H4 (cell line): ENCODE results near the gene LMAN1. TPM values are rescaled to one million over a fixed set of nuclear protein-coding genes. Genes with fewer than 3 reads are reported as not detected.

Source experiments
- DNase-seq: peaks from one replicate; pipeline ENCODE4 v3.0.0-alpha.2; 2015; ENCODE audit warnings: low spot score
- total RNA-seq: library from RNA; depleted of rRNA; stranded (reverse); fragments of >200 nt; shearing (Covaris generic); gene quantifications from 2 replicates; pipeline ENCODE4 v1.2.3, GENCODE V29; 2014

LMAN1 gene
- total RNA-seq, 1 experiment from 2014 or later = 169 TPM

DNA sequence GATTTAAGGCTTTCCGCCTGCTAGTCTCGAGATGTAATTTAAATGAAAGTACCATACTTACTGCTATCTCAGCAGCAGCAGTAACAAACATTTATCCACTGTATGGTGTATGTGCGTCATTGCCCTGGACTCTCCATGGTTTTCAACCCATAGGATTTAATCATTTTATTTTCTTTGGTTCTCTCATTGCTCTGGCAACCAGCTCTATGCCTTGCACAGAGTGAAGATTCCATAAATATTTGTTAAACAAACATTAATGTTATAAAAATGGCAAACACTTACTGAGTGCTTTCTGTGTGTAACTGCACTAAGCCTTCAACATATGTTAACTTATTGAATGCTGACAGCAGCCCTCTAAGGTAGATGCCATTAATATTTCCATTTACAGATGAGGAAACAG lies 1.3 kb upstream of the LMAN1 start:
- no peak for DNase-seq

DNA sequence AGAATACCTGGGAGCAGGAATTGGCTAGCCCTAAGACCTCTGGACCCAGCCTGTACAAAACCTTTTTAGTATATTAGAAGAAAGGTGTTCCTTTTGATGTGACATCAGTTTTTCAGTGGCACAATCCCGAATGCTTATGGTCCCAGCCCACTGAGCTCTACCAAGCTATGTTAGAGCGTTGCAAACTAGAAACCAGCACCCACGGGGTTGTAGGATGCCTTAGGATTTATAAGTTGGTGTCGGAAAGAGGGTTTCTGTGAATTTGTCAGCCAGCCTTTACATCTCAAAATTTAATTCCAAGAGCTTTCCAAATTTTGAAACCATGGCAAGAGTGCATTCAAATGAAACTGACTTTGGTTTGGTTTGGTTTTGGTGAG lies 499 bp upstream of the LMAN1 start:
- DNase-seq = no peak

DNA sequence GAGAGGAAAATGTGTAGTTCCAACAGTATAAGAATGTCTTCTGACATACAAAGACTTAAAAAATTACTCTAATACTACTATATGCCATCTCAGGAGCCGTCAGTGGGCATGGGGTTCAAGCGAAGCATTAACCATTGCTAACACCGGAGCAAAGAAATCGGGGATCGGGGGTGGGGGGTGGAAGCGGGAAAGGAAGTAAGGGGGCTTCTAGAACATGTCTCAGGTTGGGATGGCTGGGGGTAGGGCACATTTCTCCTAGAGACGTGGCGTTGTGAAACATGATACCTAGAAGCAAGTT lies 702 bp downstream of the LMAN1 start:
- no peak for DNase-seq

DNA sequence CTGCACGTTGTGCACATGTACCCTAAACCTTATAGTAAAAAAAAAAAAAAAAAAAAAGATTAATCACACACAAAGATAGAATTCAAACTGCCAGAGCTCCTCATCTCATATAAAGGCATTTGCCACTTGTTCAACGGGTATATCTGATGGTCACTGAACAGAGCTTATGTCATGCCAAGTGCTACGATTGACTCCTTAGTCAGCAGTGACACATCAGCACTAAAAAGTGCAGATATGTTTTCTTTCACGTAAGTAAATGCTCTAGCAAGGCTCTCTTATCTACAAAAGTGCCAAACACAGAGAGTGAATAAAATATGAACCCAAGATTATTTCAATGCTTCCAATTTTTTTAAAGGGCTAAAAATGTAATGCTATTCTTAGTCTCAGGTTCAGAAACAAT lies 1.1 kb downstream of the LMAN1 start:
- DNase-seq = peak; percentile 19

DNA sequence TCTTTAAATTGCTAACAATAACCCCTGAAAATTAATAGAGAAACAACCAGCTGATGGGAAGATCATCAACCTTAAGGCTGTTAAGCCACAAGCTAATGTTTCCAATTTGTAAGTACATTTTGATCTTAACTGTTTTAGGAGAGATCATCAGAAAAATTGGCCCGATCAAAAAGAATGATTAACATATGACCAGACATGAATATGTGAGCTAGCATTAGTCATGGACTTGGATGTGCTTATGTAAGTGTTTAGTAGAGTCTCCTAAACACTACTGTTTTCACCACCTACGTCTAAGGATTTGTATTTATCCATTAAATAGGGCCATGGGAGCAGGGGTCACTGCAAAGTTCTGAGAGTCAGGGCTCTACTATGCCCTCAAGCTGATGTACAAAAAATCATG lies 4.3 kb downstream of the LMAN1 start:
- no peak for DNase-seq

DNA sequence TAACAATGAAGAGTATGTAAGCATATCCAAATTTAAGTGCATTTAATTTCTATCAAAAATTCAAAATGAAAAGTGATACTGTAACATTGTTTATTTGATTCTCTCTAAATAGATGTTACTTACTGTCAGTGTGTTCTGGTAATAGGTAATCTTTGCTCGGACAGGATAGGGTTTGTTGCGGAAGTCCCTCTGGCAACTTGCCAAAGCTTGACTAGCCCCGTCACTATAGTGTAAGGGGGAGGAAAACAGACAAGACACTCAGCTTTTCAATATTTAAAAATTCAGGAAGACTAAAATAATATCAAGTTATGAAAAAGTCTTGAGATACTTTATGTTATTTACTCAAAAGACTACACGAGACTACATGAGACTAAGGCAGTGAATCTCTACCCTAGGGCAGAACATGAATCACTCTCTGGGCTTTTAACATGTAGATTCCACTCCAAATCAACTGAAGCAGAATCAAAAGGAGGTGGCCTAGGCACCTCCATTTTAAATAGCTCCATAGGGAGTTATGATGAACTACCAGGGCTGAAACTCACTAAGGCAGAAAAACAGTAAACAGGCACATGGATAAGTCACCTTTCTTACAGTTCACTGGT lies 5.9 kb downstream of the LMAN1 start:
- no peak for DNase-seq

DNA sequence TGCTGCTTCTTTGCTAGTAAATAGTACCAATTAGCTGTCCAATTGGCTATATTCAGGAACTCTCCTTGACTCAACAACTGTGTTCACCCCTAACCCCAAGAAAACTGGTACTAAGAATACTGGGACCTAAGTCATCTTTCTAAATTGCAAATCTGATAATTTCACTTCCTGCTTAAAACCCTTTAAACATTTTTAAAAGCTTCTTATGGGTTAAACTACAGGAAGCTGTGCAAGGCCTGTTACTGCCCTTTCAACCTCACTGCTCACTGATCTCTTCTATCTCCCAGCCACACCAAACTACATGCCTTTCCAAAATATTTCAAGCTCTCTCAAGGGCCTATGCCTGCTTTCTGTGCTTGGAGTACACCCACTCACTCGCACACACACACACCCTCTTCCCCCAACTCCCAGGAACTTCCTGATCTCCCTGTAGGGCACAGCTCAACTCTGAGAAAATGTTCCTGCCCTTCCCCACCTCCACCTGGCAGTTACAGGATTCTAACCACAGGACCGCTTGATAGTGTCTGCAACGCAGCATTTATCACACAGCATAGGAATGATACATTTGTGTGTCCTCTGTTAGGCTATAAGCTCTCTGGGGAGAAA lies 6.7 kb downstream of the LMAN1 start:
- DNase-seq = no peak

DNA sequence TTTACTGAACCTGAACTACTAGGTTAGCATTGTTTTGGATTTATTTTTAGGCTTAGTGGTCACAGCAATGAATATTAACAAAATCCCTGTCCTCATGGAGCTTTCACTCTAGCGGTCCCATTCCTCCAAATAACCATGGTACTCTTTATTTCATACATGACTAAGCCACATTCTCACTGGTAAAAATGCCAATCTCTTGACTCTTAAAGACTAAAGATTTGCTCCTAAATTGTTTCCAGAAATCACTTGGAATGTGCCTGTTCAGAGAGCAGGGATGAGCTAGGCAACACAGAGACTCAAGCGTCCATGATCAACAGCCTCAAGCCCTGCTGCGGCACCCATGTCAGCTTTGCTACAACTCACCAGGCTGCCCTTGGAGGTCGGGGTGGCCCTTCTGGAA lies 13.5 kb downstream of the LMAN1 start:
- DNase-seq = no peak

DNA sequence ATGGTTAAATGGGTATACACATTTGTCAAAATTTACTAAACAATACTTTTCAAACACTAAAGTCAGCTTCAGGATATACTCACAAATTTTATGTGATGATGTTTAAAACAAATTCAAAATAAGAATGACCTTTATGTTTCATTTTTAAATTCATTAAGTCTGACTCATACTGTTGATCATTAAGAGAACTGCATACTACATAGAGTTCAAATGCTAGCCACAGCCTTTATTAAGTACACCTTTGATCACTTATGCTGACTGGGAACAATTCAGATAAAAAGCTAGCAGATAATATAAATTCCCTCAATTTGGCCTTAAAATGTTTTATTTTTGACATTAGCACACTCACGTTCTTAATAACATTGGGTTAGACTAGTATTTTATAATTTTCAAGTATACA lies 14.1 kb downstream of the LMAN1 start:
- DNase-seq = no peak

DNA sequence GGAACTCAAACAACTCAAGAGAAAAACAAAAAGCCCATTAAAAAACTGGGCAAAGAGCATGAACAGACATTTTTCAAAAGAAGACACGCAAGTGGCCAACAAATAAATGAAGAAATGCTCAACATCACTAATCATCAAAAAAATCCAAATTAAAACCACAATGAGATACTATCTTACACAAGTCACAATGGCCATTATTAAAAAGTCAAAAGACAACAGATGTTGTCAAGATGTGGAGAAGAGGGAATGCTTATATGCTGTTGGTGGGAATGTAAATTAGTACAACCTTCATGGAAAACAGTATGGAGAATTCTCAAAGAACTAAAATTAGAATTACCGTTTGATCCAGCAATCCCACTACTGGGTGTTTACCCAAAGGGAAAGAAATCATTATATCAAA lies 15.1 kb downstream of the LMAN1 start:
- DNase-seq = no peak

DNA sequence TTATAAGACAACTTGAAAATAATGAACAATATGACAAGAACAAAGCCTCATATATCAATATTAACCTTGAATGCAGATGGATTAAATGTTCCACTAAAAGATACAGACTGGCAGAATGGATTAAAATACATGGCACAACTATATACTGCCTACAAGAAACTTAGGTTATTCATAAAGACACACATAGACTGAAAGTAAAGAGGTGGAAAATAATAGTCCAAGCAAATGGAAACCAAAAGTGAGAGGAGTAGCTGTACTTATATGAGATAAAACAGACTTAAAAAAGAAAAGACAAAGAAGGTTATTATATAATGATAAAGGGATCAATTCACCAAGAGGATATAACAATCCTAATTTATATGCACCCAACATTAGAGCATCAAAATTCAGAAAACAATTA lies 18.2 kb downstream of the LMAN1 start:
- DNase-seq = no peak

DNA sequence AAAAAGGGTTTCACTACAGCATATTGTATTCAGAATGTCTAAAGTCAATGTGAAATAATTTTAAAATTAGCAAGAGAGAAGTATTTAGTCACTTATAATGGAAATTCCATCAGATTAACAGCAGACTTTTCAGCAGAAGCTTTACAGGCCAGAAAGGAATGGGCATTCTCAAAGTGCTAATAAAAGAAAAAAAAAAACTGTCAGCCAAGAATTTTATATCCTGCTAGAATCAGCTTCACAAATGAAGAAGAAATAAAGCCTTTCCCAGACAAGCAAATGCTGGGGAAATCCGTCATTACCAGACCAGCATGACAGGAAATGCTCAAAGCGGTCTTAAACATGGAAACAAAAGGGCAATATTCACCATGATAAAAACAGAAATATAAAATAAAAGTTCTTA lies 18.8 kb downstream of the LMAN1 start:
- DNase-seq = no peak

DNA sequence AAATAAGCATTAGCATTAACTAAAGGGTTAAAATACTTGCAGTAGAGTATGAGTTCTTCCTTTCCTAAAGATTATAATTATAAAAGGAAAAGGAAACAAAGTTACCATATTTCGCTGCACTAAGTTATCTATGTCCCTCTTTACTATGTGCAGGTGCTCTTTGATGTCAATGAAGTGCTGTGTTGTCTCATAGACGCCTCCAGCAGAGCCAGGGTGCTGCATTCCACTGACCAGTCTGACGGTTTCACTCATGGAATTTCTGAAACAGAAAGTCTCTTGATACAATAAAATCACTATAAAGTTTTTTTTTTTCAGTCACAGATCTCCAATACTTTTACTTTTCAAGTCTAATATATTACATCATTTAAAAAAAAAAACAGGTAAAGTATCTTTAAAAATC lies 26.1 kb downstream of the LMAN1 start:
- no peak for DNase-seq

DNA sequence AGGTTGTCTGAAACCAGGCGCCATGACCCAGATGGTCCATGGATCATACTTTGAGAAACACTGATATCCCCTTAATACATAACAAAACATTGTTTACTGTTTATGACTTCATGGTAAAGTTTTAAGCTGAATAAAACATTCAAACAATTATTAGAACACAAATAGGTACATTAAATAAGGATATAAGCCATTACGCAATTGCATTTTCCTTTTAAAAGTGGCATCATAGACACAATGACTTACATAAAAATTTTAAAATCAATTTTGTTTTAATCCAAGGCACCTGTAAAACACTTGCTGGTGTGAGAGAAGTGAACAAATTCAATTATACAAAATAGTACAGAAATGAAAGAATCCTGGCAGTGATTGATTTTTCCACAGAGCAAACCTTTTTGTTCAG lies 30.4 kb downstream of the LMAN1 start:
- DNase-seq = no peak

DNA sequence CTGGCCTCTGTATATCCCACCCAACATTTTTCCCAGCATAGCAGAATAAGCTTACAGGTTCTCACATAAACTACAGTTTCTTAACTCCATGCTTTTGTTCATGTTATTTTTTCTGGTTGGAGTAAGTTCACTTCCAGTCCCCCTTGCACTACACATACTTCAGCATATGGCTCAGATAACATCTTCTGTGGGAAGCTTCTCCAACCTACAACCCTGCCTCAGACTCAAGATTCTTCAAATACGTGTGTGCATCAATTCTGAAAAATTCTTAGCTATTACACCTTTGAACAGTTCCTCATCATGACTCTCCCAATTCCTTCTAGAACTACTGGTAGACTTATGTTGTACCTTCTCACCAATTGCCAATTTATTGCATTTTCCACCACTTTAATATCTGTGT lies 33.1 kb downstream of the LMAN1 start:
- no peak for DNase-seq

DNA sequence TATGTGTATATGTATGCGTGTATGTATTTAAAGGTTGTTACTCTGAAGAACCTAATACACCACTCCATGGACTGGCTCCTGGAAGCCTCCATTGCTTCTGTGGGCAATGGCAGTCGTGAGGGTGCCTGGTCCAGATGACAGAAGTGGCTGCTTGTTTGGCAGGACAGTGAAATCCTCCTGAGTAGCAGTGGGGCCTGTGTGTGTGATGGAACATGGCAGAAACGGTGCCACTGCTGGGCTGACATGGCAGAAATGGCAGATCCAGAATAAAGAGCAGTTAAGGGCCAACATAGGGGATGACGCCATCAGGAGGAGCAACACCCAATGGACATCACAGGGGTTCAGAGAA lies 34.5 kb downstream of the LMAN1 start:
- DNase-seq = no peak

DNA sequence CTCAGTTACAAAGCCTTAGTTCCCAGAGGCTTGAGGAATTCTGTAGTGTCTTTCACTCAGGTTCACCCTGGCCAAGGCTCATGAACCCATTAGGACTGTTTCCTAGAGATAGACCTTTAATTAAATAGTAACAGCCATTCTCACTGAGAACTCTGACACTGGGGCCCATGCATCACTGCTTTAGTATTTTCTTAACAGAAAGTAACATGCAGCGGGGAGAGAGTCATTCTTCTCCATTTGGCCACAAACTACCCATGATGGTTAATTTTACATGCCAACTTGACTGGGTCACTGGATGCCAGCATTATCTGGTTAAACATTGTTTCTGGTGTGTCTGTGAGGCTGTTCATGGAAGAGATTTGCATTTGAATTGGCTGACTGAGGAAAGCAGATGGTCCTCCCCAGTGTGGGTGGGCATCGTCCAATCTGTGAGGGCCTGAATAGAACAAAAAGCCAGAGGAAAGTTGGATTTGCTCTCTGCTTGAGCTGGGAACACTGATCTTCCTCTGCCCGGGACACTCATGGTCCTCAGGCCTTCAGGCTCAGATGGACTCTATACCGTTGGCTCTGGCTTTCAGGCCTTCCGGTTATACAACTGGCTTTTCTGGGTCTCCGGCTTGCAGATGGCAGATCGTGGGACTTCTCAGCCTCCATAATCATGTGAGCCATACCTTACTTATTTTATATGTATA lies 35.0 kb downstream of the LMAN1 start:
- DNase-seq = no peak

DNA sequence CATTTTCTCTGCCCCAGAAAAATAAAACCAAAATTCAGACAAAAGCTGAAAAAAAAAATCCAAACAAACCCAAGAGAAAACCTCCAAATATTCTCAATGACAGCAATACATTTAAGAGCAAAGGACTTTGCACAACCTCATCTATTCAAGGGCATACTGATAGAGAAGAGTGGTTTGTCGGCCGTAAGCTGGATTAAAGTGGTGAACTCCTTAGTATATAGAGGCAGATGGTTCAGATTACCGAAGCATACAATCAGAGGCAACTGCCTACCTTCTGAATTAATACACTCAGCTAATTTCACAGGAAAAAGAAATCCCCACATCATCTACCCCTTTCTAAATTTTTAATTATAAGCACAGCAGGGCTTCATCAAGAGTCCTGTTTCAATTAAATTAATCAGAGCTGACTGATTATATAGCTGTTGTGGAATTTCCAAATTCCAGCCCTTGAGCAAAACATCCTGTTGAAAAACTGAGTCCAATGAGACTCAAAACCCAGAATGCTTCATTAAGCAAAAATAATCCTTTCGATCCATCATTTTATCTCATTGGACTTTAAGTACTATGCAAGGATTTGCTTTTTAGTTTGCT lies 40.5 kb downstream of the LMAN1 start, which contains the start of gene CPLX4:
TSS of gene CPLX4 (minus strand) at position 190 of the 591 bp plus-strand sequence. CDS start at position 3, 187 bp downstream.
- DNase-seq = no peak

DNA sequence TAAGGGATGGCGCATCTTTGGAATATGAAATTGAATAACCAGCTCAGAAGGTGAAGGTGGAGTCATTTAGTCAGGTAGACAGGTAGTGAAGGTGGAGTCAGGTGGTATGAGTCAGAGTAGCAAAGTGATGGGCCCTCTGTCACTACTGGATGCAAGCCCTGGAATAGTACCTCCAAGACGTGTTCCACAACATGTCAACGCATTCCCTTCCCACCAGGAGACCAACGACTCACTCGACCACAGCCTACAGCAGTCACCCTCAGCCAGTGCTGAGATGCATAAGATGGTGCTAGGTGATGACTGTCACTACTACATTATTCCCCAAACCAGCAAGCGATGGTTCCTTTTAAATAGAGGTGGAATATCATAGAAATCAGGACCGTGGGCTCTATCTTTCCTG lies 47.4 kb downstream of the LMAN1 start:
- DNase-seq = no peak

DNA sequence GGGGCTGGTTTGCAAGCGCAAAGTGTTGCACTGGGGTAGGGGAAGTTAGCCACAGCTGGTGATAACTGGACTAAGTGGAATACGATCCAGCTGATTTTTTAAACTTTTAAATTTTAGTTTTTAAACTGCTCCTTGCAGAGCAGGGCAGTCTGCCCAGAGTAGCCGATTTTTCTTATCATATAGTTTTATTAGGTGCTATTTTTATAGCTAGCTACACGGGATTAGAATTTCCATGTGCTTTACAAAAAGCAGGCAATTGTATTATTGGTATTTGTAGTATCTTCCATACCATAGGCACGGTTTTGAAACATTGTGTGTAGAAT lies 50.2 kb downstream of the LMAN1 start:
- DNase-seq = no peak

DNA sequence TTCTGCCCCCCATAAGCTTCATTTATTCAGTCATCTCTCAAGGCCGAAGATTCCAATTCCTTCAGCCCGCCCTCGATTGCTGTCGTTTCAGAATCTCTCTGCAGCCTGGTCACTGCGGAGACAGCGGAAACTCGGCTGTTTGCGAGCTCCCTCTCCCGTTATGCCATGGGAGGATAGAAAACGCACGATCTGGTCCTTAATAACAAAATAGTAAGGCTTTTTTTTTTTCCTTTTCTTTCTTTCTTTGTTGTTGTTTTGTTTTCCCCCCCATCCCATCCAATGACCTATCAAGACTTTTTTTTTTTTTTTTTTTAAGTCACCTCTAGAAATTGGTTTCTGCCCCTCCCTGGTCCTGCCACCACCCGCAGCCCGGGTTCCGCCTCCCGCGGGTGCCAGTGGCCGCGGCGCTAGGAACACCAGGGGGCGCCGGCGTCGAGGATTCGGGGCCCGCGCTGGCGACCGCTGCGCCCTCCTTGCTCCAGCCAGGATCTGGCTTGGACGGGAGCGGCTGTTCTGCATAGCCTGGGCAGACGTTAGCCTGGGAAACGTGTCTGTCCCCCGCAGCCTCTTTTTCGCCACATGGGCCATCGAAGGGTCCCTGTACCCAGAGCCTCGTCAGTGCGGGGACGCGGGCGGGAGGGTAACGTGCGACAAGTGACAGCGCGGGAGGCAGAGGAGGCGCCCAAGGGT lies 50.7 kb downstream of the LMAN1 start:
- peak; percentile 47 for DNase-seq

DNA sequence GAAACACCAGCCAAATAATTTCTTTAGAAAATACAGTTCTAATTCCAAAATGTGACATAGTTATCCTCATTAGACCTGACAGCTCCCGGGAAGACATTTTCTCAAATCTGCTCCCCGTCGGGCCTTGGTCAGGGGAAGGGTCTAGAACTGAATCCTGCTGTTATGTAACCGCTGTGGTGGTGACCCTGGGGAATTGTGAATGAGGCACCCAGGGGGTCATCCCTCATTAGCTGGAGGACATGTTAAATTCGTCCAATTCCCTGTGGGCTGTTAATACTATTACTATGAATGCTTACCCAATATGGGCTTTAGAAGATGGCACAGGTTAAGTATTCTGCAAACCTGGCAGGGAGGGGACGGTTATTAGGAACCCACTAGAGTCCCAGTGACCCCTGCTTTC lies 52.4 kb downstream of the LMAN1 start:
- DNase-seq = no peak

DNA sequence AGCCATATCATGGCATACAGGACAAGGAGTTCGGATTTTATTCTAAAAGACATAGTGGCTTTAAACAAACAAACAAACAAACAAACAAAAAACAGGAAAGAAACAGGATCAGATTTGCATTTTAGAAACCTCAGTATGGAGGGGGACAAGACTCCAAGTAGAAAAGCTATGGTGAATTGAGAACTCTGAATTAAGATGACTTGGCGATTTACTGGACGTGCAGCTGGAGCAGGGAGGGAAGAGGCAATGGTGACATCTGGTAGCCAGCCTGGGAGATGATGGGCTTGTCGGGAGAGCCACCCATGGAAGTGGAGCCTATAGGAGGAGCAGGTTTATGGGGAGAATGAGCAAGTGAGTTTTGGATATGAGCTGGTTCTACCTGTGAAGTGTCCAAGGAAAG lies 53.8 kb downstream of the LMAN1 start:
- DNase-seq = no peak
